Measurements from ENCODE around the gene FLNB.

- TF ChIP-seq USF2 (IDR thresholded peaks at IDR 0.05; ENCODE audit: low read depth, low read length) (no peak), CTCF (conservative IDR thresholded peaks at IDR 0.05; ENCODE audit: low read depth, low read length) (no peak), POLR2A (IDR thresholded peaks at IDR 0.05; ENCODE audit: low read depth, low read length) (no peak), FOS (IDR thresholded peaks at IDR 0.05; ENCODE audit: low read depth, low read length) (no peak), RAD21 (IDR thresholded peaks at IDR 0.05; ENCODE audit: low read length) (no peak), MAZ (IDR thresholded peaks at IDR 0.05; ENCODE audit: borderline replicate concordance, low read depth, low read length) (no peak), CEBPB (IDR thresholded peaks at IDR 0.05; ENCODE audit: low read depth, low read length) (no peak), ELK1 (IDR thresholded peaks at IDR 0.05; ENCODE audit: borderline replicate concordance, low read depth, low read length) (no peak), NFE2L2 (IDR thresholded peaks at IDR 0.05; ENCODE audit: low read depth, low read length) (no peak)
Measured at GRCh38 chr3:58048301-58048700, 40.1 kb downstream of the FLNB start.
